ENCODE results near the gene SOWAHA. TPM values are rescaled to one million over a fixed set of nuclear protein-coding genes. Genes with fewer than 3 reads are reported as not detected.

The SOWAHA gene
- total and polyA plus RNA-seq, 2 donors (not counting 1 experiment from before 2014, with no cell fraction given), result not detected

- H3K79me2 ChIP-seq (ENCODE audit: control insufficient read depth, insufficient read depth, low read length), result no peaks in the 10 kb centered on the region
Observed at GRCh38 chr5:132840896-132841295, 27.8 kb downstream of the SOWAHA start.

GRCh38 chr5:132841305-132841704 lies 28.2 kb downstream of the SOWAHA start:
- H4K20me1 ChIP-seq (ENCODE audit: control insufficient read depth, insufficient read depth, low read length, poor library complexity, severe bottlenecking), result no peaks in the 10 kb centered on the region
- ChIA-PET CTCF (no interaction called here), POLR2A (no interaction called here)
- Mint-ChIP-seq H3K4me3 (no peak overlapping the region), H3K4me1 (peaks cover 2% of the 10 kb centered on the region), H3K27ac (no peak overlapping the region), H3K27me3 (no peaks in the 10 kb centered on the region), H3K9me3 (ENCODE audit: insufficient read depth) (no peaks in the 10 kb centered on the region)
- H3K4me1 ChIP-seq (ENCODE audit: control insufficient read depth in 2 of 2, insufficient read depth in 2 of 2, low read length in 2 of 2), result no peaks in the 10 kb centered on the region
- H3K9ac ChIP-seq (ENCODE audit: low read length), result no peak overlapping the region
- no peaks in the 10 kb centered on the region for H3K36me3 ChIP-seq (replicated peaks in 1 of 2; ENCODE audit: control extremely low read depth in 1 of 2, control insufficient read depth in 1 of 2, extremely low read depth in 1 of 2, insufficient read depth in 2 of 2, low read length in 1 of 2)
- DNase-seq, result no peak
- 86% methylated on average over 3 of the region's 4 CpGs for WGBS (ENCODE audit: insufficient coverage)
- H3K9me3 ChIP-seq (ENCODE audit: control extremely low read depth in 1 of 3, control insufficient read depth in 2 of 3, insufficient read depth in 1 of 3, low read length in 2 of 3), result peaks cover 0 to 2% (median 0%) of the 10 kb centered on the region in 3 donors
- no peaks in the 10 kb centered on the region for H3K79me2 ChIP-seq (ENCODE audit: control insufficient read depth, insufficient read depth, low read length)
- H3K4me3 ChIP-seq (ENCODE audit: control extremely low read depth in 1 of 5, extremely low read depth in 1 of 5, insufficient read depth in 1 of 5, low read depth in 2 of 5, low read length in 4 of 5), result no peak overlapping the region
- no peak for TF ChIP-seq CTCF (IDR thresholded peaks at IDR 0.05)
- TF ChIP-seq EZH2 (IDR thresholded peaks at IDR 0.05; ENCODE audit: borderline replicate concordance, insufficient read depth, low read depth, low read length, poor library complexity, severe bottlenecking), result no peak
- no peak overlapping the region for H2AFZ ChIP-seq (ENCODE audit: insufficient read depth, low read depth, low read length, poor library complexity, severe bottlenecking)
- no peak overlapping the region for H3K27ac ChIP-seq (ENCODE audit: low read length in 2 of 2)
- ATAC-seq (ENCODE audit: low read depth), result no peak
- H3K27me3 ChIP-seq (replicated peaks in 1 of 4; ENCODE audit: control extremely low read depth in 1 of 4, control insufficient read depth in 3 of 4, insufficient read depth in 4 of 4, low read length in 3 of 4), result no peaks in the 10 kb centered on the region
- intact Hi-C loops (cut with micrococcal nuclease), result no loop called here
- no peak overlapping the region for H3K4me2 ChIP-seq (replicated peaks; ENCODE audit: low read depth, low read length, poor library complexity, severe bottlenecking)

More at GRCh38 chr5:132840896-132841295, 27.8 kb downstream of the SOWAHA start:
- TF ChIP-seq CTCF (IDR thresholded peaks at IDR 0.05) (no peak), EZH2 (IDR thresholded peaks at IDR 0.05; ENCODE audit: borderline replicate concordance, insufficient read depth, low read depth, low read length, poor library complexity, severe bottlenecking) (no peak)
- Histone ChIP-seq H4K20me1 (ENCODE audit: control insufficient read depth, insufficient read depth, low read length, poor library complexity, severe bottlenecking) (no peaks in the 10 kb centered on the region), H3K4me1 (ENCODE audit: control insufficient read depth in 2 of 2, insufficient read depth in 2 of 2, low read length in 2 of 2) (no peaks in the 10 kb centered on the region), H3K9me3 (ENCODE audit: control extremely low read depth in 1 of 3, control insufficient read depth in 2 of 3, insufficient read depth in 1 of 3, low read length in 2 of 3) (peaks cover 0 to 4% (median 0%) of the 10 kb centered on the region in 3 donors), H3K9ac (ENCODE audit: low read length) (no peak overlapping the region), H2AFZ (ENCODE audit: insufficient read depth, low read depth, low read length, poor library complexity, severe bottlenecking) (no peak overlapping the region), H3K4me3 (ENCODE audit: control extremely low read depth in 1 of 5, extremely low read depth in 1 of 5, insufficient read depth in 1 of 5, low read depth in 2 of 5, low read length in 4 of 5) (no peak overlapping the region), H3K27me3 (replicated peaks in 1 of 4; ENCODE audit: control extremely low read depth in 1 of 4, control insufficient read depth in 3 of 4, insufficient read depth in 4 of 4, low read length in 3 of 4) (no peaks in the 10 kb centered on the region), H3K4me2 (replicated peaks; ENCODE audit: low read depth, low read length, poor library complexity, severe bottlenecking) (no peak overlapping the region), H3K27ac (ENCODE audit: low read length in 2 of 2) (no peak overlapping the region), H3K36me3 (replicated peaks in 1 of 2; ENCODE audit: control extremely low read depth in 1 of 2, control insufficient read depth in 1 of 2, extremely low read depth in 1 of 2, insufficient read depth in 2 of 2, low read length in 1 of 2) (no peaks in the 10 kb centered on the region)
- H3K27me3 Mint-ChIP-seq, result no peaks in the 10 kb centered on the region
- no peak overlapping the region for H3K4me3 Mint-ChIP-seq
- H3K9me3 Mint-ChIP-seq (ENCODE audit: insufficient read depth), result no peaks in the 10 kb centered on the region
- no peak overlapping the region for H3K27ac Mint-ChIP-seq
- POLR2A ChIA-PET, result no interaction called here
- DNase-seq, result no peak
- no peak for ATAC-seq (ENCODE audit: low read depth)
- peaks cover 2% of the 10 kb centered on the region for H3K4me1 Mint-ChIP-seq
- CTCF ChIA-PET, result interaction anchor here (1.0 kb wide), 1 partner anchor 12 kb away, joined by 3 read pairs; no protein-coding TSS in a partner anchor
- intact Hi-C loops (cut with micrococcal nuclease), result no loop called here
- 89% methylated on average over 1 of the region's 1 CpG for WGBS (ENCODE audit: insufficient coverage)
